KOPT-K1 (cell line): ENCODE measurements around the gene PPP1R9B.

ENCODE experiments used
- H3K27ac ChIP-seq: fragments of 200-600 bp; sonication (generic); 2 replicates; pipeline ENCODE4 v1.5.1; 2016; ENCODE audit warnings: antibody characterized with exemption, mild to moderate bottlenecking, low read depth, low read length; ENCODE audit not compliant: poor library complexity, severe bottlenecking
- H3K36me3 ChIP-seq: fragments of 200-600 bp; sonication (generic); 2 replicates; pipeline ENCODE4 v1.5.1; 2017; ENCODE audit warnings: antibody characterized with exemption, mild to moderate bottlenecking, low read length, moderate library complexity; ENCODE audit not compliant: insufficient read depth
- H3K9me3 ChIP-seq: fragments of 200-600 bp; sonication (generic); 2 replicates; pipeline ENCODE4 v1.5.1; 2017; ENCODE audit warnings: antibody characterized with exemption, low read length, mild to moderate bottlenecking; ENCODE audit not compliant: insufficient read depth, poor library complexity, severe bottlenecking

Gene PPP1R9B

GRCh38 chr17:50097926-50098325 lies 52.6 kb downstream of the PPP1R9B start:
- H3K27ac ChIP-seq = no peak overlapping the region
- H3K9me3 ChIP-seq = no peaks in the 10 kb centered on the region
- no peaks in the 10 kb centered on the region for H3K36me3 ChIP-seq

DNA sequence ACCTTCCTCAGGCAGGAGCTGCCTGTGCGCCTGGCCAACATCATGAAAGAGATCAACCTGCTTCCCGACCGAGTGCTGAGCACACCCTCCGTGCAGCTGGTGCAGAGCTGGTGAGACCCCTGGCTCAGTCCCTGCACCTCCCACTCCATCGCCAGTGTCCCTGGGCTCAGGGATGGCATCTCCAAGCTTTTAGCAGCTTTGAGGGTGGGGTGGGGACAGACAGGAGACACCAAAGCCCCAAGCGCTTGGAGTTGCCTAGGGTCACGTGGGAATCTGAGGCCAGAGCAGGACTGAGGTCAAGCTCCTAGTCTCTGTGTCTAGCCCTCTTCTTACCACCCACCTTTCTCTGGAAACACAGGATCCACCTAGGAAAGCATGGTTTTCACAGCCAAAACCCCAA lies 53.0 kb downstream of the PPP1R9B start:
- H3K9me3 ChIP-seq = no peaks in the 10 kb centered on the region
- no peaks in the 10 kb centered on the region for H3K36me3 ChIP-seq
- no peak overlapping the region for H3K27ac ChIP-seq

DNA sequence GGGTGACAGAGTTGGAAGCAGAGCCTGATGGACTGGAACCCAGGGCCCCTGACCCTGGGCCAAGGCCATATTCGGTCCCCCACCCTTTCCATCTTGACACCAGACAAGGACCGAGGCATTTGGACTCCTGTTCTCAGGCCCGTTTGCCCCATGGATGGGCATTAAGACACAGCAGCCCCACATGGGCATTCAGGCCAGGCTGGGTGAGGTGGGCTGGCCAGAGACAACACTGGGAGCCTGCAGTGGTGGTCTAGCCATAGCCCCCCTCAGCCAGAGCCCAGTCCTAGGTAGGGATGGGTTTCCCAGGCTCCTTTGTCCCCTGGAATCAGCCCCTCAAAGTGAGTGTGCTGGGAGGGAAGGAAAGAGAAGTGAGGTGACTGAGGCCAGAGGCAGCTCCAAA lies 53.7 kb downstream of the PPP1R9B start:
- Histone ChIP-seq H3K9me3 (no peaks in the 10 kb centered on the region), H3K27ac (no peak overlapping the region), H3K36me3 (no peaks in the 10 kb centered on the region)

GRCh38 chr17:50096092-50096491 lies 54.4 kb downstream of the PPP1R9B start:
- Histone ChIP-seq H3K27ac (no peak overlapping the region), H3K9me3 (no peaks in the 10 kb centered on the region), H3K36me3 (no peaks in the 10 kb centered on the region)

DNA sequence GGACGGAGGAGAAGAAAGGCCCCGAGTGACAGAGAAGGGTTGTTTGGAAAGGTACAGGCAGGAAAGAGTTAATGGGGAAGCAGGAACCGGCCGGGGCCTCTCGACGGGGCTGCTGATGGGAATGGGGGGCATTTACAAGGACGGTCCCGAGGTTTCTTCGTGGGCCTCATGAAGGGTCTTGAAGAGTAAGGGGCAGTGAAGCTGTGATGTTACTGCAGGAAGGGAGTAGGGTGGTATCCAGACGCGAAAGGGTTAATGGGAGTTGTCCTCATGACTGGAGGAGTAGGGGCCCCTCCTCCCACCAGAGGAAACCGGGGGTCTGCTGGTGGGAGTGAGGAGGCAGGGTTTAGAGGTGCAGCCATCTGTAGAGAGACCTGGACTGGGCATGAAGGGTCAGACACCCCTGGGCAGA lies 54.8 kb downstream of the PPP1R9B start:
- peak overlapping the region; percentile 26 for H3K27ac ChIP-seq
- no peaks in the 10 kb centered on the region for H3K9me3 ChIP-seq
- no peaks in the 10 kb centered on the region for H3K36me3 ChIP-seq

- no peaks in the 10 kb centered on the region for H3K9me3 ChIP-seq
- H3K27ac ChIP-seq = peak within 1 kb of the TSS; percentile 26
- no peaks in the 10 kb centered on the region for H3K36me3 ChIP-seq
These were observed 55.5 kb downstream of the PPP1R9B start, which contains the start of gene PDK2 for GRCh38 chr17:50094753-50095619. Gene PDK2, plus strand, starts transcription at chr17:50095351. Its CDS starts 85 bp downstream, at chr17:50095436.

DNA sequence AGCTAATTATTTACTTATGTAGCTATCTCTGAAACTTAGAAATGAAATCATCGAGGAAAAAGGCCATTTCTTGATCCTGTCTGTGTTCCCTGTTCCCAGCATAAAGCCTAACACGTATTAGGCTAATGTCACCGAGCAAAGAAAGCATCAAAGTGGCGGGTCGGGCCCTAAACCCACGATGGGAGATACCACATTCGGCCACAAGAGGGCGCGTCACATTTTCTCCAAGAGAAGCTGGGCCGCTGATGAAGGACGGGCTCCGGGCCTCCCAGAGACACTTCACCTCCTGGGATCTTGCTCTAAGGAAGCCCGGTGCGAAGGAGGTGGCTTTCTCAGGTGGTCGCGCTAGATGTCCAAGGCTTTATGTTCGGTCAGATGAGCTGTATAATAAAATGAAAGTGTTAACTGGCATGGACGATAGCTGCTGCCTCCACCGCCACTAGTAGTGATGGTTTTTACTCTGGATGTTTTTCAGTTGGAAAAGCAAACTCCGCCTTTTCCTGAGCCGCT lies 56.2 kb downstream of the PPP1R9B start:
- H3K27ac ChIP-seq = no peak overlapping the region
- H3K36me3 ChIP-seq = no peaks in the 10 kb centered on the region
- H3K9me3 ChIP-seq = no peaks in the 10 kb centered on the region

DNA sequence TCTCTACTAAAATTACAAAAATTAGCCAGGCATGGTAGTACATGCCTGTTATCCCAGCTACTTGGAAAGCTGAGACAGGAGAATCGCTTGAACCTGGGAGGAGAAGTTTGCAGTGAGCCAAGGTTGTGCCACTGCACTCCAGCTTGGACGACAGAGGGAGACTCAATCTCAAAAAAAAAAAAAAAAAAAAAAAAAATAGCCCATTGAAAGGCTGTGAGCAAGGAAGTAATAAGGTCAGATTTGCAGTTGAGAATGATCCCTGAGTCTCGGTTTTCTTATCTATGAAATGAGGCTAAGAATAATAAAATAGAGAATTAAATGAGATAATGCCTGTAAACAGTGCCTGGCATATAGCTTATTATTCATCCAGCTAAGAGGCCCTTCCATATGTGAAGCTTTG lies 56.7 kb downstream of the PPP1R9B start:
- no peaks in the 10 kb centered on the region for H3K36me3 ChIP-seq
- no peaks in the 10 kb centered on the region for H3K9me3 ChIP-seq
- H3K27ac ChIP-seq = no peak overlapping the region

GRCh38 chr17:50093246-50093645 lies 57.2 kb downstream of the PPP1R9B start:
- Histone ChIP-seq H3K36me3 (no peaks in the 10 kb centered on the region), H3K9me3 (no peaks in the 10 kb centered on the region), H3K27ac (no peak overlapping the region)

DNA sequence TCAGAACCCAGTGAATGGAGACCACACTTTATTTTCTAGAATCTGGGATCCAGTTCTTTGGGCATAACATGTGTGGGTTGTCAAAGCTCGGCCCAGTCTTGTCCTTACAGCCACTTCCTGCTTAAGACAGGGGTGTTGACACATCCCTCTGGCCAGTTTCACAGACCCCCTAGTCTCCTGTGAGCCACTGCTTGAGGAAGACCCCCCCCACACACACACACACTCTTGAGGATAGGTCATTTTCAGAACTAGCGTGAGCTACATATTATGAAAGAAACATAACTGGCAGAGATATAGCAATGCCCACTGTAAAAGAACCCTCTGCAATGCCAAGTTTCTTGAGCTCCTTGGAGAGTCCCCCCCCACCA lies 58.6 kb downstream of the PPP1R9B start:
- Histone ChIP-seq H3K9me3 (no peaks in the 10 kb centered on the region), H3K27ac (no peak overlapping the region), H3K36me3 (no peaks in the 10 kb centered on the region)

GRCh38 chr17:50090971-50091917 lies 59.2 kb downstream of the PPP1R9B start:
- Histone ChIP-seq H3K27ac (no peak overlapping the region), H3K36me3 (no peaks in the 10 kb centered on the region), H3K9me3 (no peaks in the 10 kb centered on the region)

- Histone ChIP-seq H3K36me3 (no peaks in the 10 kb centered on the region), H3K27ac (no peak overlapping the region)
These were observed 60.4 kb downstream of the PPP1R9B start for GRCh38 chr17:50090071-50090470.

GRCh38 chr17:50088952-50089825 lies 61.3 kb downstream of the PPP1R9B start:
- Histone ChIP-seq H3K9me3 (no peaks in the 10 kb centered on the region), H3K36me3 (no peaks in the 10 kb centered on the region), H3K27ac (no peak overlapping the region)

More at GRCh38 chr17:50090071-50090470, 60.4 kb downstream of the PPP1R9B start:
- H3K9me3 ChIP-seq = no peaks in the 10 kb centered on the region

- no peak overlapping the region for H3K27ac ChIP-seq
- H3K36me3 ChIP-seq = no peaks in the 10 kb centered on the region
- no peaks in the 10 kb centered on the region for H3K9me3 ChIP-seq
These were observed 62.5 kb downstream of the PPP1R9B start for GRCh38 chr17:50087912-50088405.
